Measurements from ENCODE around the gene DISP1.

The DISP1 gene

GRCh38 chr1:222814536-222815439 is at the start of gene DISP1:
TSS of gene DISP1 (plus strand) at chr1:222815039. CDS start at chr1:222942824, 127,785 bp downstream.
- DNase-seq, result peak; percentile 72

- DNase-seq, result no peak
These were observed 47.7 kb upstream of the DISP1 start for GRCh38 chr1:222767152-222767571.

- DNase-seq, result no peak
These were observed 46.2 kb upstream of the DISP1 start for GRCh38 chr1:222768592-222768991.

- no peak for DNase-seq
These were observed 45.7 kb upstream of the DISP1 start for GRCh38 chr1:222769181-222769580.

- no peak for DNase-seq
These were observed 44.7 kb upstream of the DISP1 start for GRCh38 chr1:222769971-222770620.

GRCh38 chr1:222772996-222773379 is 41.9 kb upstream of the DISP1 start:
- DNase-seq, result peak; percentile 1

GRCh38 chr1:222777463-222777862 is 37.4 kb upstream of the DISP1 start:
- DNase-seq, result no peak

GRCh38 chr1:222777977-222778376 is 36.9 kb upstream of the DISP1 start:
- no peak for DNase-seq

- DNase-seq, result no peak
These were observed 33.6 kb upstream of the DISP1 start for GRCh38 chr1:222781251-222781650.

- no peak for DNase-seq
These were observed 31.8 kb upstream of the DISP1 start for GRCh38 chr1:222783051-222783450.

GRCh38 chr1:222784371-222784770 is 30.5 kb upstream of the DISP1 start:
- DNase-seq, result no peak

GRCh38 chr1:222784916-222785315 is 29.9 kb upstream of the DISP1 start:
- no peak for DNase-seq

- DNase-seq, result no peak
These were observed 29.3 kb upstream of the DISP1 start for GRCh38 chr1:222785529-222785928.

GRCh38 chr1:222786121-222786520 is 28.7 kb upstream of the DISP1 start:
- no peak for DNase-seq

- no peak for DNase-seq
These were observed 27.1 kb upstream of the DISP1 start for GRCh38 chr1:222787729-222788128.

- no peak for DNase-seq
These were observed 26.3 kb upstream of the DISP1 start for GRCh38 chr1:222788402-222789156.

GRCh38 chr1:222790115-222790514 is 24.7 kb upstream of the DISP1 start:
- no peak for DNase-seq

GRCh38 chr1:222790520-222790919 is 24.3 kb upstream of the DISP1 start:
- DNase-seq, result no peak

- DNase-seq, result no peak
These were observed 23.7 kb upstream of the DISP1 start for GRCh38 chr1:222791006-222791710.

GRCh38 chr1:222792744-222793143 is 22.1 kb upstream of the DISP1 start:
- DNase-seq, result peak; percentile 14

GRCh38 chr1:222794656-222795474 is 20.0 kb upstream of the DISP1 start:
- no peak for DNase-seq

- no peak for DNase-seq
These were observed 16.7 kb upstream of the DISP1 start for GRCh38 chr1:222798116-222798515.

Data from CD4-positive, alpha-beta T cell treated with Interleukin-17A for 1 hour (primary cell).